ENCODE results near the gene ANKRD34A. TPM values are rescaled to one million over a fixed set of nuclear protein-coding genes. Genes with fewer than 3 reads are reported as not detected.

ANKRD34A gene
- total RNA-seq, 1 experiment from 2014 or later = 1.1 TPM

DNA sequence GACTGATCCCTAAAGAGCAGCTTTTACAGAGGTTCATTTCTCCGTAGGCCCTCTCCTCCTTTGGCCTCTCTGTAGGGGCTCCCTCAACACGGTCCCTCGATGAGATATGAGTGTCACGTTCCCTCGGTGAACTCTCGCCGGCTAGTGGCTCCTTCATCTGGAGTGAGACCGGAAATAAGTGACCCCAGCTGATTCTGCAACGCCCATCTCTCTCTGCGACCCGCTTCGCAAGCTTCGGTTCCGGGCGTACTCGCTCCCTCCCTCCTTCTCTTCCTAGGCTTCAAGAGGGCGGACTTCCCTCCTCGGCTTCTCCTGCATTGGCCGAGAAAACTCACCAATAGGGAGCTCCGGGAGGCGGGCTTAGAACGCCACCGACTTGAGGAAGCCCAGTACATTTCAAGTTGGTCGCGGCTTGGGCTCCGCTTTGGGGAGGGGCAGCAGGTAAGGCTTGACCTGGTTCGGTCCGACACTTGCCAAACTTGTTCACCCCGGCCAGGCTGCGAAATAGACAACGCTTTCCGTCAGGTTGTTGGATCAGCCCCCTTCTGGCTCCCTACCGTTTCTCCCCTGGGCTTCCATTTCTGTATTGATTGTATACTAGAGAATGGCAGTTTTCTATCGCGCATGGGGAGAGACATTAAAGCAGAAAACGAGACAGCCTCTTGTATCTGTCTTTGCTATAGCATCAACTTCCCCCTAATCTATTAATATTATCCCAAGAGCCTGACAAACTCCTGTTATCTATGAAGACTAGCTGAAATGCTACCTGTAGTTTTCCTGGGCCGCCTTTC lies at the start of gene ANKRD34A, which contains the start of gene POLR3GL (continued):
- TF ChIP-seq, protein P1, sequence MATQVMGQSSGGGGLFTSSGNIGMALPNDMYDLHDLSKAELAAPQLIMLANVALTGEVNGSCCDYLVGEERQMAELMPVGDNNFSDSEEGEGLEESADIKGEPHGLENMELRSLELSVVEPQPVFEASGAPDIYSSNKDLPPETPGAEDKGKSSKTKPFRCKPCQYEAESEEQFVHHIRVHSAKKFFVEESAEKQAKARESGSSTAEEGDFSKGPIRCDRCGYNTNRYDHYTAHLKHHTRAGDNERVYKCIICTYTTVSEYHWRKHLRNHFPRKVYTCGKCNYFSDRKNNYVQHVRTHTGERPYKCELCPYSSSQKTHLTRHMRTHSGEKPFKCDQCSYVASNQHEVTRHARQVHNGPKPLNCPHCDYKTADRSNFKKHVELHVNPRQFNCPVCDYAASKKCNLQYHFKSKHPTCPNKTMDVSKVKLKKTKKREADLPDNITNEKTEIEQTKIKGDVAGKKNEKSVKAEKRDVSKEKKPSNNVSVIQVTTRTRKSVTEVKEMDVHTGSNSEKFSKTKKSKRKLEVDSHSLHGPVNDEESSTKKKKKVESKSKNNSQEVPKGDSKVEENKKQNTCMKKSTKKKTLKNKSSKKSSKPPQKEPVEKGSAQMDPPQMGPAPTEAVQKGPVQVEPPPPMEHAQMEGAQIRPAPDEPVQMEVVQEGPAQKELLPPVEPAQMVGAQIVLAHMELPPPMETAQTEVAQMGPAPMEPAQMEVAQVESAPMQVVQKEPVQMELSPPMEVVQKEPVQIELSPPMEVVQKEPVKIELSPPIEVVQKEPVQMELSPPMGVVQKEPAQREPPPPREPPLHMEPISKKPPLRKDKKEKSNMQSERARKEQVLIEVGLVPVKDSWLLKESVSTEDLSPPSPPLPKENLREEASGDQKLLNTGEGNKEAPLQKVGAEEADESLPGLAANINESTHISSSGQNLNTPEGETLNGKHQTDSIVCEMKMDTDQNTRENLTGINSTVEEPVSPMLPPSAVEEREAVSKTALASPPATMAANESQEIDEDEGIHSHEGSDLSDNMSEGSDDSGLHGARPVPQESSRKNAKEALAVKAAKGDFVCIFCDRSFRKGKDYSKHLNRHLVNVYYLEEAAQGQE (IDR thresholded peaks at IDR 0.05; ENCODE audit: low read depth) = no peak
- TF ChIP-seq YY1 (IDR thresholded peaks at IDR 0.05; ENCODE audit: extremely low read depth, insufficient replicate concordance, low read depth, low read length) (peak; percentile 9), CEBPB (IDR thresholded peaks at IDR 0.05; ENCODE audit: low read depth) (no peak), TCF7L2 (IDR thresholded peaks at IDR 0.05; ENCODE audit: borderline replicate concordance, extremely low read depth, insufficient read depth, insufficient read length) (peak; percentile 9)

DNA sequence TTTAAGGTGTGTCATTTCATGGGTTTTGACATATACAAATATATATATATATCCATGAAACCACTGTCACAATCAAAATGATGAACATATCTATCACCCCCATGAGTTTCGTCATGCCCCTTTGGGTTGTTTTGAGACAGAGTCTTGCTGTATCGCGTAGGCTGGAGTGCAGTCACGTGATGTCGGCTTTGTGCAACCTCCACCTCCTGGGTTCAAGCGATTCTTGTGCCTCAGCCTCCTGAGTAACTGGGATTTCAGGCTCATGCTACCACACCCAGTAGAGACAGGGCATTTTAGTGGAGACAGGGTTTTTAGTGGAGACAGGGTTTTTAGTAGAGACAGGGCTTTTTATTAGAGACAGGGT lies 49.2 kb upstream of the ANKRD34A start:
- BruUV-seq (replicated peaks) = no TSS peak
- peaks cover 0 to 5% of the 10 kb centered on the region in 2 experiments; a peak in 2 of 4 replicates for H3K4me1 ChIP-seq (ENCODE audit: control insufficient read depth in 1 of 2, insufficient read depth in 2 of 2, low read length in 2 of 2)
- H3K4me2 ChIP-seq (ENCODE audit: low read length) = peak overlapping the region; percentile 26; the same call in 1 of the 2 replicates
- H3K79me2 ChIP-seq (ENCODE audit: insufficient read depth, low read length) = no peaks in the 10 kb centered on the region
- POLR2A ChIA-PET = no interaction called here
- no peak overlapping the region for H3K9ac ChIP-seq (ENCODE audit: low read length)
- H3K9me3 ChIP-seq (ENCODE audit: control insufficient read depth in 1 of 2, insufficient read depth in 1 of 2, low read depth in 1 of 2, low read length in 2 of 2) = no peaks in the 10 kb centered on the region
- no peaks in the 10 kb centered on the region for H3K36me3 ChIP-seq (ENCODE audit: control insufficient read depth in 1 of 2, insufficient read depth in 2 of 2, low read length in 2 of 2)
- no peak overlapping the region for H3K4me3 ChIP-seq (replicated peaks in 1 of 2; ENCODE audit: low read depth in 1 of 2, low read length in 2 of 2)
- H3K9me2 ChIP-seq (ENCODE audit: insufficient read depth) = no peaks in the 10 kb centered on the region
- H4K20me1 ChIP-seq (ENCODE audit: insufficient read depth) = no peaks in the 10 kb centered on the region
- CTCF ChIA-PET = no interaction called here
- intact Hi-C loops (cut with micrococcal nuclease) = loop anchor here (1.0 kb wide), 1 partner anchor 121 kb away; no protein-coding TSS in a partner anchor
- no peak for ATAC-seq
- RAD21 ChIA-PET (ENCODE audit: low non-redundant PET in 1 of 2, low total read pairs in 2 of 2, uncharacterized antibody in 2 of 2, unreplicated experiment in 2 of 2) = no interaction called here
- peak overlapping the region; percentile 90 for H2AFZ ChIP-seq (ENCODE audit: low read depth, low read length, poor library complexity, severe bottlenecking)
- H3K27me3 ChIP-seq (ENCODE audit: insufficient read depth, low read length) = no peaks in the 10 kb centered on the region
- H3K27ac ChIP-seq (ENCODE audit: low read depth, low read length) = no peak overlapping the region
- DNase-seq (ENCODE audit: low read depth, low spot score) = no peak
- TF ChIP-seq CBX3 (IDR thresholded peaks at IDR 0.05; ENCODE audit: low read depth) (no peak), MAX (IDR thresholded peaks at IDR 0.05) (no peak), ZNF274 (IDR thresholded peaks at IDR 0.05; ENCODE audit: low read depth, low read length) (no peak), EGR1 (IDR thresholded peaks at IDR 0.05; ENCODE audit: low read depth) (no peak), JUND (IDR thresholded peaks at IDR 0.05) (no peak), SRF (IDR thresholded peaks at IDR 0.05; ENCODE audit: low read depth) (no peak), CTCF (IDR thresholded peaks at IDR 0.05 in 2 of 3, conservative IDR thresholded peaks at IDR 0.05 in 1 of 3; ENCODE audit: borderline replicate concordance in 1 of 3, insufficient read depth in 1 of 3, low read depth in 2 of 3, low read length in 2 of 3) (no peak), RAD21 (IDR thresholded peaks at IDR 0.05; ENCODE audit: low read depth) (no peak), SP1 (IDR thresholded peaks at IDR 0.05; ENCODE audit: low read depth) (no peak), POLR2A (IDR thresholded peaks at IDR 0.05; ENCODE audit: borderline replicate concordance, extremely low read depth, insufficient read depth, insufficient read length) (no peak), POLR2AphosphoS5 (IDR thresholded peaks at IDR 0.05; ENCODE audit: low read depth, low read length) (no peak), ZFX (IDR thresholded peaks at IDR 0.05) (no peak)
- TF ChIP-seq, protein P1 (IDR thresholded peaks at IDR 0.05; ENCODE audit: low read depth) = no peak

All from HCT116 (cell line).